ENCODE results near the gene SMYD3. TPM values are rescaled to one million over a fixed set of nuclear protein-coding genes. Genes with fewer than 3 reads are reported as not detected.
"Not testable (repeated sequence)": the region's sequence is repeated elsewhere in the genome, so short reads cannot be mapped to it uniquely, and the experiment has no call there.

Gene SMYD3
- total RNA-seq, 2 donors from 2014 or later = 15.8 to 21.8 TPM

GRCh38 chr1:246384616-246385015 lies 122.5 kb downstream of the SMYD3 start:
- intact Hi-C loops (cut with DNase I, micrococcal nuclease) = no loop called here

DNA sequence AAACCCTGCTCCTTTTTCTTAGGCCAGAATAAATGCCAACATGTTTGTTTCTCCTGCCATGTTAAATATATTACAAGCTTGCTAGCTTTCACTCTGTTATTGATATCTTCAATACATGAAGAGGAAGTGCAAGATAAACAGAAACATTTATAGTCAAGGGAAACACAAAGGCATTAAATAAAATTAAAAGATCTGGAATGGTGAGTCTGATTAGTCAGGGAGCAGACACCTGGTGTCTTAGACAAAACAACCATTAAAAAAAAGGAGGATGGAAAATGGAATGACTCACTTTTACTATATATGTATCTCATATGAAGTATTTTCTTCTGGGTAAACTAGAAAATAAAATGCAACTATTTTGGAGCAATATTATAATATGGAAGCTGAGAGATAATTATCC lies 123.3 kb downstream of the SMYD3 start:
- DNase-seq = no peak
- no peak for ATAC-seq
- intact Hi-C loops (cut with DNase I, micrococcal nuclease) = no loop called here

More at GRCh38 chr1:246384616-246385015, 122.5 kb downstream of the SMYD3 start:
- ATAC-seq = no peak
- no peak for DNase-seq

DNA sequence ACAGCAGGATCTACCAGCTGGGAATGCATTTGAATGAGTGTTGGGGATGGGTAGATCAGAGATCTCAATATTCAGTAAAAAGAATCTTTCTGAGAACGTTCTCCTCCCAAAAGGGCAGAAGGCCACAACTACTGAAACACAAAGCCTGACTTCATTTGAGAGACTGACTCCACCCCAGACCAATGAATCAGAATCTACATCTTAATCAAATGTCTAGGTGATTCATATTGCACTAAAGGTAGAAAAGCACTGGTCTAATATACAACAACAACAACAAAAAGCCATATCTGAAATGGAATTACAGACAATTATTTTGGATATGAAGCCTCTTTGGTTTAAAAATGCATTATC lies 123.9 kb downstream of the SMYD3 start:
- no peak for DNase-seq
- no peak for ATAC-seq
- intact Hi-C loops (cut with DNase I, micrococcal nuclease) = no loop called here

DNA sequence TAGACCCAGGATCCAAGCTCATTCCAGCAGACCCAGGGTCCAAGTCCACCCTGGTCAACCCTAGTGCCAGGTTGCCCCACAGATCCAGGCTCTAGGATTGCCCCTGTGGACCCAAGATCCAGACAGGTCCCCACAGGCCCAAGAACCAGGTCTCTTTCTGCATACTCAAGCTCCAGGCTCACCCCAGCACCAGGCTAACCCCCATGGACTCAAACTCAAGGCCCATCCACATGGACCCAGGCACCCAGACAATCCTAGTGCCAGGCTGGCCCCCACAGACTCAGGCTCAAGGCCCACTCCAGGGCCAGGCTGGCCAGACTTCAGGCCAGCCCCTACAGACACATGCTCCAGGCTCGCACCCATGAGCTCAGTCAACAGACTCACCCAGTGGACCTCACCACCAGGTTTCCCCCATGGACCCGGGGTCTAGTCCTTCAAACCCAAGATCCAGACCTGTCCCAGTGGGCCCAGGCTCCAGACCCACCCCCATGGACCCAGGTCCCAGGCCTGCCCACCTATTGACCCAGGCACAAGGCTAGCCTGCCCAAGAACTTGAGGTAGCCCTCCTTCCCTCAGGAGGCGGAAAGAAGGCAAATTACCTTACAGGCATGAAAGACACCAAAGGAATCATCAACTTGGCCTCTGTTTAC lies 124.4 kb downstream of the SMYD3 start:
- intact Hi-C loops (cut with DNase I, micrococcal nuclease) = no loop called here
- ATAC-seq = no peak

DNA sequence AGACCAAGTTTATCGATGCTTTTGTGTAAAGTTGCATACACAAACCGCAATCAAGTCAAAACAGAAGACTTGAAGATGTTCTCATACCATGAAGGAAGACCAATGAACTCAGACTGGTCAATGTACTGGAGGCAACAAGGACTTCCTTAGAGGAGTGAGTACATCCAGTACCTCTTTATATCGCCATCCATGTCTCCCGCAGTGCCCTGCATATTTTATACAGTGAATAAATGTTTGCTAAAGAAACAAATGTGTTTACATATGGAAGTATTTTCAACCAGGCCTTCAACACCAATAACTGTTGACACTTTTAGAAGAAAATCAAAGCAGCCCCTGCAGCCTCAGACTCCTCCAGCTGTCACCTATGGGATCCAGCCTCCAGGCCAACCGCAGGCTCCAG lies 125.6 kb downstream of the SMYD3 start:
- intact Hi-C loops (cut with DNase I, micrococcal nuclease) = no loop called here
- ATAC-seq (no peak), DNase-seq (no peak)

More for the DNA sequence above, 124.4 kb downstream of the SMYD3 start:
- no peak for DNase-seq

DNA sequence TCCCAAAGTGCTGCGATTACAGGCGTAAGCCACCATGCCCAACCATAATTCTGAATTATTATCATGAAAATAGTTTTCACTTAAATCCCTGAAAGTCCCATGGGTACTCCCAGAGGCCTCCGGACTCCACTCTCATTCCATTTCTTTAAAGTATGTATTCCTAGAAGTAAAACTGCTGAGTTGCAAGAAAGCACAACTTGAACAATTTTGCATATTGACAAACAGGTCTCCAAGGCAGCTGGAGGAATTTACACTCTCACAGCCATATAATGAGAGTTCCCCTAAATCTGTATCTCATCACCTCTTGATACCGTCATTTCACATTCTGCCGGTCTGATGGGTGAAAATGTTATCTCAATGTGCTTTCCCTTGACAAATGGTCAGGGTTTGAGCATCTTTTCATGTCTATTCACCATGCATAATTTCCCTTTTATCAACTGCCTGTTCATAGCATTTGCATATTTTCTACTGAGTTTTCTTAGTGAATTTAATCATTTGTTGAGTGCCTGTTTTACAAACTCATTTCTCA lies 129.4 kb downstream of the SMYD3 start:
- ATAC-seq (no peak), DNase-seq (no peak)
- intact Hi-C loops (cut with DNase I, micrococcal nuclease) = no loop called here

- intact Hi-C loops (cut with DNase I, micrococcal nuclease) = no loop called here
- ATAC-seq (no peak), DNase-seq (no peak)
These were observed 133.1 kb downstream of the SMYD3 start for GRCh38 chr1:246373828-246374569.

- no peak for DNase-seq
- no peak for ATAC-seq
- intact Hi-C loops (cut with DNase I, micrococcal nuclease) = no loop called here
These were observed 134.5 kb downstream of the SMYD3 start for GRCh38 chr1:246372559-246372958.

DNA sequence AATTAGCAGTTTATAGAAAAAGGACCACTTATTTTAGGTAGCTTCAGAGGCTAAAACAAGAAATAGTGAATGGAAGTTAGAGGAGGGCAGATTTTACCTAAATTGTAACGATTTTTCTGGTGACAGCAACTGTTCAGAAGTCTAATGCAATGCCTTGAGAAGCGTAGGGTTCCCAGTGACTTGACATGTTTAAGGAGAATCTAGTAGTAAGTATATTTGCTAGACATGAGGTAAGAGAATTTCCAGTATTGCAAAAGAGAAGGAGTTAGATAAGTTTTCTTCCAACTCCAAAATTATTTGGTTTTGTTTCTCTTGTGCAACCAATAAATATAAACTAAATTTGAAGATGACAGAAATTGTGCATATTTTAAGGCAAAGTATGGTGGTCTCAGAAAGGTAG lies 140.0 kb downstream of the SMYD3 start:
- DNase-seq (no peak), ATAC-seq (no peak)
- intact Hi-C loops (cut with DNase I, micrococcal nuclease) = no loop called here

DNA sequence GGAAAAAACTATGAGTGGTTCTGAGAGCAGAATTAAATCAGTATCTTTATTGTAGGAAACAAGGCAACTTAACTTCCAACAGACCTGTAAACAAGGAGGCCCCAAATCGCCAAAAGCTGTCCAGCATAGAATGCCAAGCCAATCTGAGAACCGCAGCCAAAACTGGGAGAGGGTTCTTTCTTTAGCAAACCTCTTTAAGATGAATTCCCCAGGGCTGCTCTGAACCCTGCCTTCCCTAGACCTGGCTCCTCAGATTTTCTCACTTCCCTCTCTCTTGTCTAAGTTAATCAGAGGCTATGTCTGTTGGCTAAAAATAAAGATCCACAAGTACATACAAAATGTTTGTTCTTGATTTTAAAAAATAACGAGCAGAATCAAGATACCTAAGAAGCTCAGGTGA lies 141.4 kb downstream of the SMYD3 start:
- intact Hi-C loops (cut with DNase I, micrococcal nuclease) = no loop called here

GRCh38 chr1:246364415-246364941 lies 142.6 kb downstream of the SMYD3 start:
- DNase-seq = no peak
- ATAC-seq = no peak
- intact Hi-C loops (cut with DNase I, micrococcal nuclease) = no loop called here

More for the DNA sequence above, 141.4 kb downstream of the SMYD3 start:
- no peak for ATAC-seq
- DNase-seq = no peak

DNA sequence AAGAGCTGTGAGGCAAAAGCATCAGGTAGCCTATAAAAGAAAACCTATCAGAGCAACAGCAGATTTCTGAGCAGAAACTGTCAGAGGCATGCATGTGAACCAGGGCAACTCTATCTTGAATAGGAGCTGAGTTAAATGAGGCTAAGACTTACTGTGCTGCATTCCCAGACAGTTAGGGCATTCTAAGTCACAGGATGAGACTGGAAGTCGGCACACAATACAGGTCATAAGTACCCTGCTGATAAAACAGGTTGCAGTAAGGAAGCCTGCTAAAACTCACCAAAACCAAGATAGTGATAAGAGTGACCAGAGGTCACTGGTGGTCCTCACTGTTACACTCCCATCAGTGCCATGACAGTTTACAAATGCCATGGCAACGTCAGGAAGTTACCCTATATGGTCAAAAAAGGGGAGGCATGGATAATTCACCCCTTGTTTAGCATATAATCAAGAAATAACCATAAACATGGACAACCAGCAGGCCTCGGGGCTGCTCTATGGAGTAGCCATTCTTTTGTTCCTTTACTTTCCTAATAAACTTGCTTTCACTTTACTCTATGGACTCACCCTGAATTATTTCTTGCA lies 150.0 kb downstream of the SMYD3 start:
- intact Hi-C loops (cut with DNase I, micrococcal nuclease); DNase-seq; ATAC-seq: not testable (repeated sequence)

DNA sequence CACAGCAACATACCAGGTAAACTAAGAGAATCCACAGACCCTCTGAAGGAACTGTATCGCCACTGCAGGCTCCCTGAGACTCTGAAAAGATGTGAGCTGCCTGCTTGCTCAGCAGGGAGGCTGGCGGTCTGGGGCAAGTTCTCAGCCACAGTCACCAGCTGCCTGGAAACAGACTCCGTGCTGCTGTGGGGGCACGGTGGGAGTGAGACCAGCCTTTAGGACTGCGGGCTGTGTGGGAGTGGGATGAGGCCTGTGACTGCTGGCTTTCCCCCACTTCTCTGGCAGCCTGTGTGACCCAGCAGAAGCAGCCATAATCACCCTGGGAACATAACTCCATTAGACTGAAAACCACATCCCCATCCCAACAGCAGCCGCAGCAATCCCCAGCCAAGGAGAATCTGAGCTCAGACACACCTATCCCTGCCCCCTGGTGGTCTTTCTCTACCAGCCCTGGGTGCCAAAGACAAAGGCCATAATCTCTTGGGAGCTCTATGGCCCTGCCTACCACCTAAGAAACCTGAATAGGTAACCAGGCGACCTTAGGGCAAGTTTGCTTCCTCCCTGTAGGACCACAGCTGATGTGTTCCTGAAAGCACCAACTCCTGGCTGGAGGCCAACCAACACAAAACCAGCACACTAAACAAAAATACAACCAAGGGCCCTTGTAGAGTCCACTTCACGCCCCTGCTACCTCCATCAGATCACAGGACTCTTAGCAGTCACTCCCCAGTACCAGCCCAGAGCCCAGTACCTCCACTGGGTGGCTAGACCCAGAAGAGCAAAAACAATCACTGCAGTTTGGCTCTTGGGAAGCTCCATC lies 151.5 kb downstream of the SMYD3 start:
- no peak for ATAC-seq
- DNase-seq = no peak
- intact Hi-C loops (cut with DNase I, micrococcal nuclease) = no loop called here

DNA sequence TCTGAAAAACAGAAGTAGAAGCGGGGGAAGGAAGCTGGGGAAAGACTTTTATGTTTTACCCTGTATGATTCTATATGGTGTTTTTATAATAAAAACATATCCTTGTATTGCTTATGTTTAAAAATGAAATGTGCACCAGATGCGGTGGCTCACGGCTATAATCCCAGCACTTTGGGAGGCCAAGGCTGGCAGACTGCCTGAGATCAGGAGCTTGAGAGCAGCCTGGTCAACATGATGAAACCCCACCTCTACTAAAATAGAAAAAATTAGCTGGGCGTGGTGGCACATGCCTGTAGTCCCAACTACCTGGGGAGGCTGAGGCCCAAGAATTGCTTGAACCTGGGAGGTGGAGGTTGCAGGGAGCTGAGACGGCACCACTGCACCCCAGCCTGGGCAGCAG lies 155.4 kb downstream of the SMYD3 start:
- ATAC-seq (no peak), DNase-seq (no peak)
- intact Hi-C loops (cut with DNase I, micrococcal nuclease) = no loop called here

- intact Hi-C loops (cut with DNase I, micrococcal nuclease) = no loop called here
These were observed 156.3 kb downstream of the SMYD3 start for GRCh38 chr1:246350745-246351144.

DNA sequence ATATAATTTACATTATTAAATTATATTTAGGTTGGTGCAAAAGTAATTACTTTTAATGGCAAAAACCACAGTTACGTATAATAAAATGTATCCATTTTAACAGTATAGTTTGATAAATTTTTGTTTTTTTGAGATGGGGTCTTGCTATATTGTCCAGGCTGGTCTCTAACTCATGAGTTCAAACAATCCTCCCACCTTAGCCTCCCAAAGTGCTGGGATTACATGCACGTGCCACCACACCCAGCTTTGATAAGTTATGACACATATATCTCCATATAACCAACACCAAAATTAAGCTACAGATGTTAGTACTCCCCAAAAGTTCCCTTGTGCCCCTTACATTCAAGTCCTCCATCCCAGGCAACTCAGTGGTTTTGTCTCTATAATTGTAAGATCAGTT lies 163.1 kb downstream of the SMYD3 start:
- DNase-seq = no peak
- intact Hi-C loops (cut with DNase I, micrococcal nuclease) = no loop called here
- ATAC-seq = no peak

More at GRCh38 chr1:246350745-246351144, 156.3 kb downstream of the SMYD3 start:
- ATAC-seq (no peak), DNase-seq (no peak)

DNA sequence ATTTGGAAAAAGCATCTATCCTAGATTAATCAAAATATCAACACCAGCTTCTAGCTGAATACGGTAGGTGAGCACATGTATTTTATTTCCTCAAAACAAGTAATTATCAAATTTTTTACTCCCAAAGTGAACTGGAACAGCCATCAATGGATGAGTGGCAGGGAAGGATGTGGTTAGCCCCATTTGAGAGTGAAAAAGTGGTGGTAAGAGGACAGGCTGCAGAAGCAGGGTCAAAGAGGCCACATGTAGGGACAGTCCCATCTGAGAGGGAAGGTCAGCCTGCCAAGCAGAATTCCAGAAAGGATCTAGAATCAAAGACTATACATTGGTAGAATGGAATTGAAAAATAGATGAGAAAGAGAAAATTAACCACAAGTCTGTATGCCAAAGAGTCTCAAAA lies 163.8 kb downstream of the SMYD3 start:
- intact Hi-C loops (cut with DNase I, micrococcal nuclease) = no loop called here
- no peak for ATAC-seq

GRCh38 chr1:246338546-246338945 lies 168.5 kb downstream of the SMYD3 start:
- intact Hi-C loops (cut with DNase I, micrococcal nuclease) = no loop called here

More for the DNA sequence above, 163.8 kb downstream of the SMYD3 start:
- no peak for DNase-seq

GRCh38 chr1:246338098-246338497 lies 169.0 kb downstream of the SMYD3 start:
- no peak for ATAC-seq
- intact Hi-C loops (cut with DNase I, micrococcal nuclease) = no loop called here
- no peak for DNase-seq

More at GRCh38 chr1:246338546-246338945, 168.5 kb downstream of the SMYD3 start:
- no peak for DNase-seq
- no peak for ATAC-seq

All from left colon (tissue), 2 donors.